ENCODE results near the gene SHOC2. TPM values are rescaled to one million over a fixed set of nuclear protein-coding genes. Genes with fewer than 3 reads are reported as not detected.
A peak's percentile ranks its signal among the peaks of the same experiment; 100 is the strongest.

SHOC2 gene
- total and polyA plus RNA-seq, 2 of the 13 experiments (the other 11 are each of a cell fraction or from before 2014, with no cell fraction given) = 8.6 to 25.5 TPM

GRCh38 chr10:110871298-110872084 lies 47.9 kb upstream of the SHOC2 start, which contains the start of gene PDCD4 (continued):
- TF ChIP-seq SOX6 (IDR thresholded peaks at IDR 0.05) (no peak), SOX6 (CRISPR knock-in tag; IDR thresholded peaks at IDR 0.05) (peak; percentile 14; the same call in 1 of the 2 replicates), HNF1A (IDR thresholded peaks at IDR 0.05; ENCODE audit: low read depth) (no peak), HNF1A (CRISPR knock-in tag; IDR thresholded peaks at IDR 0.05; ENCODE audit: borderline replicate concordance) (peak; percentile 34; the same call in 1 of the 2 replicates), ZNF598 (CRISPR knock-in tag; IDR thresholded peaks at IDR 0.05; ENCODE audit: borderline replicate concordance) (0 out of 2 replicates have a peak, but pooled peaks have one; percentile 24), RBFOX2 (IDR thresholded peaks at IDR 0.05; ENCODE audit: low read depth, low read length) (peak; percentile 78), ZSCAN29 (CRISPR knock-in tag; conservative IDR thresholded peaks at IDR 0.05) (peak; percentile 25; the same call in 1 of the 2 replicates), ZNF841 (CRISPR knock-in tag; IDR thresholded peaks at IDR 0.05; ENCODE audit: borderline replicate concordance) (no peak), MIXL1 (CRISPR knock-in tag; IDR thresholded peaks at IDR 0.05) (no peak), NFKB2 (CRISPR knock-in tag; IDR thresholded peaks at IDR 0.05; ENCODE audit: borderline replicate concordance) (peak; percentile 4; the same call in 1 of the 2 replicates), ZNF331 (CRISPR knock-in tag; IDR thresholded peaks at IDR 0.05) (0 out of 2 replicates have a peak, but pooled peaks have one; percentile 9), ZNF574 (CRISPR knock-in tag; IDR thresholded peaks at IDR 0.05) (peak; percentile 44; the same call in 1 of the 2 replicates), ZNF770 (CRISPR knock-in tag; IDR thresholded peaks at IDR 0.05) (0 out of 2 replicates have a peak, but pooled peaks have one; percentile 24), SP5 (CRISPR knock-in tag; IDR thresholded peaks at IDR 0.05; ENCODE audit: borderline replicate concordance, low read depth) (0 out of 2 replicates have a peak, but pooled peaks have one; percentile 15), ZBTB3 (CRISPR knock-in tag; IDR thresholded peaks at IDR 0.05; ENCODE audit: borderline replicate concordance, low read depth) (peak; percentile 25; the same call in 1 of the 2 replicates), FOXP1 (IDR thresholded peaks at IDR 0.05) (no peak), FOXP1 (CRISPR knock-in tag; IDR thresholded peaks at IDR 0.05) (no peak)
